Measurements from ENCODE around the gene MAPK12. TPM values are rescaled to one million over a fixed set of nuclear protein-coding genes. Genes with fewer than 3 reads are reported as not detected.
"Not testable (repeated sequence)": the region's sequence is repeated elsewhere in the genome, so short reads cannot be mapped to it uniquely, and the experiment has no call there.

Gene MAPK12
- total and polyA plus RNA-seq, 2 of the 8 experiments (the other 6 are each of a cell fraction or from before 2014, with no cell fraction given): 17.3 to 20.3 TPM

- not testable (repeated sequence) for H3K18ac ChIP-seq (ENCODE audit: extremely low read depth, low read length); H3K9ac ChIP-seq (replicated peaks in 1 of 4; ENCODE audit: extremely low read depth in 1 of 4, low read depth in 3 of 4, low read length in 3 of 4); H3K79me1 ChIP-seq (ENCODE audit: low read depth, low read length); H3K4me2 ChIP-seq (ENCODE audit: insufficient read depth in 1 of 2, low read depth in 2 of 2, low read length in 2 of 2); H3K4ac ChIP-seq (replicated peaks; ENCODE audit: insufficient read length, low read depth, low read length); H2AFZ ChIP-seq (ENCODE audit: low read length); H3K27ac ChIP-seq (ENCODE audit: low read depth, low read length); H3K79me2 ChIP-seq (ENCODE audit: control insufficient read depth in 1 of 2, insufficient read depth in 2 of 2, low read length in 2 of 2); H3K4me3 ChIP-seq (ENCODE audit: extremely low read depth in 1 of 4, insufficient read depth in 2 of 4, low read depth in 3 of 4, low read length in 4 of 4); H2AK5ac ChIP-seq (ENCODE audit: low read depth, low read length); H2BK15ac ChIP-seq (ENCODE audit: low read length); H4K8ac ChIP-seq (ENCODE audit: extremely low read depth, insufficient read depth, low read length); DNase-seq (ENCODE audit: low read depth in 1 of 2, low spot score in 2 of 2); H2BK5ac ChIP-seq (ENCODE audit: low read depth, low read length); H3K23ac ChIP-seq (ENCODE audit: insufficient read length); H4K91ac ChIP-seq (replicated peaks; ENCODE audit: insufficient read length, low read length); H3K14ac ChIP-seq (ENCODE audit: insufficient read length); H2BK20ac ChIP-seq (ENCODE audit: low read length); H4K5ac ChIP-seq (ENCODE audit: insufficient read length, low read depth, low read length); H3K56ac ChIP-seq (replicated peaks; ENCODE audit: insufficient read length, low read depth, low read length); FAIRE-seq; H2BK12ac ChIP-seq (ENCODE audit: low read depth, low read length); H2BK120ac ChIP-seq (replicated peaks; ENCODE audit: low read depth, low read length)
- peaks cover 18 to 28% (median 27%) of the 10 kb centered on the region in 4 experiments; a peak in 6 of 7 replicates for H3K27me3 ChIP-seq (replicated peaks in 1 of 4; ENCODE audit: control insufficient read depth in 3 of 4, extremely low read depth in 1 of 4, insufficient read depth in 3 of 4, low read length in 3 of 4)
- peaks cover 11% of the 10 kb centered on the region; the same call in 1 of the 2 replicates for H3K23me2 ChIP-seq (ENCODE audit: low read depth, low read length)
- H3K9me3 ChIP-seq (ENCODE audit: insufficient read depth in 2 of 2, low read depth in 1 of 2, low read length in 1 of 2): peaks cover 7 to 24% of the 10 kb centered on the region in 2 experiments; a peak in 3 of 4 replicates
- POLR2A ChIA-PET (ENCODE audit: partially characterized antibody): interaction anchor here (1.2 to 3.2 kb wide), 3 partner anchors 23 to 68 kb away, joined by 3 to 12 read pairs (median 5); partner anchors contain the start of gene HDAC10
- H4K20me1 ChIP-seq (replicated peaks in 1 of 2; ENCODE audit: control insufficient read depth in 1 of 2, insufficient read depth in 2 of 2, low read length in 2 of 2): peaks cover 6 to 10% of the 10 kb centered on the region in 2 experiments
- CTCF ChIA-PET (ENCODE audit: partially characterized antibody): interaction anchor here (0.9 to 6.0 kb wide), 12 partner anchors 12 to 95 kb away, joined by 3 to 39 read pairs (median 4); partner anchors contain the start of genes DENND6B and MAPK12
- 93% methylated on average over 10 of the region's 10 CpGs; no CpG with 5 or more reads in 1 of the 2 experiments for WGBS, 2 experiments (ENCODE audit: extremely low coverage in 1 of 2, insufficient coverage in 1 of 2, insufficient read length in 1 of 2, insufficient replicate concordance in 2 of 2, low coverage in 1 of 2, low lambda C conversion rate in 2 of 2, missing lambda C conversion rate in 1 of 2)
- peaks cover 8 to 38% (median 29%) of the 10 kb centered on the region in 4 experiments; a peak in 7 of 8 replicates for H3K36me3 ChIP-seq (ENCODE audit: control insufficient read depth in 2 of 4, insufficient read depth in 4 of 4, low read length in 3 of 4)
- H3K4me1 ChIP-seq (replicated peaks in 1 of 4; ENCODE audit: control insufficient read depth in 3 of 4, insufficient read depth in 4 of 4, low read length in 3 of 4): peaks cover 2 to 14% (median 9%) of the 10 kb centered on the region in 4 experiments; a peak in 6 of 7 replicates
These were observed 12.3 kb upstream of the MAPK12 start for GRCh38 chr22:50273781-50274180.

Measured in H1 (cell line).